NCI-H187 (cell line): ENCODE data around the gene HS3ST3B1.

Experiments used
- DNase-seq, 2 experiments: peaks; one replicate each; lab custom pipeline; 2025; lab: John Stamatoyannopoulos, UW

Gene HS3ST3B1

DNA sequence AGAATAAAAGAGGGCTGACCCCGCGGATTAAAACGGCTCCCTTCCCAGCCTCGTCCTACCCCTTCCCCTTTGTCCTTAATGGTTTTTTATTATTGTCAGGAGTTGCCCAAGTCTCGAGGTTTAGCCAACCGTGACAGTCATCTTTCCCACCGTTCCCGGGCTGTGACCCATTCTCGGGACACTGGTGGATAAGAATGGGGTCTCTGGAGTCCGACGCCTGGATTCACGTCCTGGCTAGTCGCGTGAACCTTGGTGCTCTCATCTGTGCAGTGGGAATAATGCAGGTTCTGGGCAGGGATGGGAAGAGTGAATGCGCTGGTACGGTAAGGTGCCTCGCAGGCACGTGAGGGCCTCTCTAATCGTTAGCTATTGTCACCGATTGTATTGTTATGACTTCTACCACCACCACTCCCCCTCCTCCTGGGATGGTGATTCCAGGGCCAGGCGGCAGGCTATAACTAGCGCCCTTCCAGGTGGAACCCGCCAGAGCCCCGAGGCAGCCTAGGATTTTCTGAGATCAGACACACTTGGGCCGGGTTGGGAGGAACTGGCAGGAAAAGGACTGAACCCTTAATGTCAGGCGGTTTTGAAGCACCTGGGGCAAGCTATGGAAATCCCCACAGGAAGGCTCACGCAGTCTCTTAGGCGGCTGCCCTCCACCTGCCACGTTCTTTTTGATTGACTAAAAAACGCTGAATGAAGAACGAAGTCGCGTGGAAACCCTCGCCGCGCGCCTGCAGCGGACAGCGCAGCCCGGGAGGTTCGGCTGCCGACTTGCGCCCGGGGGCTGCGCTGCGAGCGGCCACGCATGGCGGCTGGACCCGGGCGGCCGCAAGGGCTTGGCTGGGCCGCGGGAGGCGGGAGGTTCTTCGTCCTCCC, 2.7 kb downstream of the HS3ST3B1 start:
- DNase-seq = no peak

- DNase-seq = no peak
Observed at GRCh38 chr17:14304222-14304772, 3.4 kb downstream of the HS3ST3B1 start.

DNA sequence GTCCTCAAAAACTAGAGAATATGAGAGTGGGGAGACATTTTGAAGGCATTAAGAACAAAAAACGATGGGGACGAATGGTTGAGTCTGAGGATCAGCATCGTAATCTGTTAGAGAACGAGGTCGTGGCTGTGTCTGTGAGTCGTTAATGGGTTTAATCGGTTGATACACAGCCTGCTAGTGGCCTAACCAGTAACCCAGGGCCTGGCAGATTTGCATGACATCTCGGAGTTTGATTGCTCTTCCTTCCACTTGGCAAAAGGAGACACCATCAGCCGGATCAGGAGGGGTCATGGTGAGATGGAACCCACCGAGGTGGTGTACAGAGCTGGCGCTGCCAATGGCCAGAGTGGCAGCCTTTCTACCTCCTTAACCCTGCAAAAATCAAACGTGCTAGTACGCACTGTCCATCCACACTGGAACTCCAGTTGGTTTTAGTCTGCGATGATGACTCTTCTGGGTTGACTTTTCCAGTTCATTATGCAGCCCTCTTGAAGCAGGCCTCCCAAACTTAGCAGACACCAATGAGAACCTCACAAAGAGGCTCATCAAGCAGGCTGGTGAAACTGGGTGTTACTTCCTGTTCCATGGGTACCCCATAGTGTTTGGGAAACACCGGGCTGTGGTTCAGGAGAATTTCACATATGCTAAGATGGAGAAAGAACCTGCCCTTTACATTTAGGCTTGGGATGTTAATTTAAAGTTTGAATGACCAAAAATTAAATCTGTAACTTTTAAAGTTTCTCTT, 4.1 kb downstream of the HS3ST3B1 start:
- no peak for DNase-seq

DNA sequence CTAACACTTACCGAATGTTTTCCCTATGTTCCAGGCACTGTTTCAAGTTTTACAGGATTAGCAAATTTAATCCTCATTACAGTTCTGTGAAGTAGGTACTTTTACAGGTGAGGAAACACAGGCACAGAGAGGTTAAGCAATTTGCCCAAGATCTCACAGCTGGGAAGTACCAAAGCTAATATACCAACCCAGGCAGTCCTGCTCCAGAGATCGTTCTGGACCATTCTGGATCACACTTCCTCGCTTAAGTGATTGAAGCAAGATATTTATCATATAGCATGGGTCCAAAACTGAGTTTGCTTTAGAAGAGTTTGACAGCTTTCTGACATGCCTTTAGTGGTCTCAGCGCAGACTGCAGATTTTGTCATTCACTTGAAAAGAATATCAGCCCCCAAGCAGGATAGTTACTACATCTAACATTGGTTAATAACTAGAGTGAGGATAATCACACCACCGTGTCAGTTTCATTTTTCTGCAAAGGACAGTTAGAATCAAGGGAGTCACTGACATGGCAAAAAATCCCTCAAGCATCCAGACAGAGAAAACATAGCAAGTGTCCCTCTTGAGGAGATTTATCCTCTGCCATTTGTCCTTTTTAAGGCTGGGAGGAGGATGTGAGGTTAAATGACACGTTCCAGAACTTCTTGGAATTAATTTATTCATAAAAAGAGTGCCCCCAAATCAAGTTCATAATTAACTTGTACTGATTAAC, 5.1 kb downstream of the HS3ST3B1 start:
- no peak for DNase-seq

GRCh38 chr17:14306596-14306995, 5.7 kb downstream of the HS3ST3B1 start:
- no peak for DNase-seq

- DNase-seq = no peak
Observed at GRCh38 chr17:14307560-14308024, 6.7 kb downstream of the HS3ST3B1 start.

DNA sequence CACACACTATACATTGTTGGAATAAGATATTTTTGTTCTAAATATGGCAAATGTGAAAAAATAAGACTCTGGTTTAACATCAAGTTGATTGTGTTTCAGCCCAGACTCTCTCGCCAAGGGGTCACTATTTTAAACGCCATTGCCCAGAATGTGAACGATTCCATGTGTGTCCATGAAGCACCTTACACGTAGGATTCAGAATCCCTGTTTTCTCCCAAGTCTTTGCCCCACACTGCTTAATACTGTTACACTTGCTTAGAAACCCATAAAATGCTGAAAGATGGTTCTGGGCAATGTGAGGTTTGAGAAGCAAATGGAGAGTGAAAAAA, 7.7 kb downstream of the HS3ST3B1 start:
- no peak for DNase-seq

DNA sequence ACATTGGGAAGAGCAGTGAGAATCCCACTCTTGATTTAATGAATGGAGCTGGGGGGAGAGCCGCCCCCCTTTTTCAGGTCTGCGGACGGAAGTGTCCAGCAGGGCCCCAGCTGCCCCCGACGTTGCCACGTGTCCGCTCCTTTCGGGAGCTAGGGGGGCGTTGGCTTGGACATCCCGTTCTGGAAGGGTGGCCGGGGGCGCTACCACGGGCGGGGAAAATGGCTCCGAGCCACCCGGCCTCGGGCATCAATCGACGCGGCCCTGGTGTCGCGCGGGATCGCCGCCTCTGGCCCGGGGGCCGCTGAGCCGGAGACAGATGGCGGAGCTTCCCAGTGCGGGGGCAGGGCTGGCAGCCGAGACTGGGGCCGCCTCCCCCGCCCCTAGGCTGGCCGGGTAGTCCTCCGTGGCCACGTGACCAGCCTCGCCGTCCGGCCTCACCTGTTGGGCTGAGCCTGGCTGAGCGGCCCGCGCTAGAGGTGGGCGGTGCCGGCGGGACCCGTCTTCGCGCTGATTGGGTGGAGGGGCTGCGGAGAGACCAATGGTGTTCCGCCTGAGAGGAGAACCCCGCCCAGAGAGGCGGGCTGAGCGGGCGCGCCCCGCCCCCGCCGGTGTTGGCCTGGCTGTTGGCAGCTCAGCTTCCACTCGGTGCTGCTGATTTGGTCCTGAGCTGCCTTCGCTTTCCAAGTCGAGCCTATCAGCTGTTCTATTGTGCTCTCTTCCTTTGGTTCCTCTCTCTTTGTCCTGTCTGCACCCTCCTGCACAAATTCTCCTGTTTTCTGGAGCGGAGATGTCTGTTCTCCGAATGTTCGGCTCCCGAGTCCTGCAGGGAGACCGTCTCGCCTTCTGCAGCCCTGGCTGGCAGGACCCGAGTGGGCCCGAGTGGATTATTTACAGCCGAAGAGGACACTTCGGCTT, 8.3 kb downstream of the HS3ST3B1 start:
- DNase-seq = peak; percentile 74 to 84

GRCh38 chr17:14310101-14310500, 9.2 kb downstream of the HS3ST3B1 start:
- DNase-seq = no peak

- no peak for DNase-seq
Observed at GRCh38 chr17:14310605-14311004, 9.7 kb downstream of the HS3ST3B1 start.

DNA sequence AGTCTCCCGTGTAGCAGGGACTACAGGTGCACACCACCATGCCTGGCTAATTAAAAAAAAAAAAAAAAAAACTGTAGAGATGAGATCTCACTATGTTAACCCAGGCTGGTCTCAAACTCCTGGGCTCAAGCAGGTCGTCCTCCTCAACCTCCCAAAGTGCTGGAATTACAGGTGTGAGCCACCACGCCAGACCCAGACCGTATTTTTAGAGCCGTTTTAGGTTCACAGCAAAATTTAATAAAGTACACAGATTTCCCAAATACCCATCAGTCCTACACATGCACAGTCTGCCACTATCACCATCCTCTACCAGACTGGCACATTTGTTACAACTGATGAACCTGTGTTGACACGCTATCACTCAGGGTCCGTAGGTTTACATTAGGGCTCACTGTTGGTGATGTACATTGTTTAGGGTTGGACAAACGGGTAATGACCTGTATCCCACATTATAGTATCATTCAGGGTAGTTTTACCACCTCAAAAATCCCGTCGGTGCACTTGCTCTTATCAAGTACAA, 10.4 kb downstream of the HS3ST3B1 start:
- no peak for DNase-seq

- no peak for DNase-seq
Observed at GRCh38 chr17:14311981-14312380, 11.1 kb downstream of the HS3ST3B1 start.

GRCh38 chr17:14312522-14312921, 11.6 kb downstream of the HS3ST3B1 start:
- no peak for DNase-seq

DNA sequence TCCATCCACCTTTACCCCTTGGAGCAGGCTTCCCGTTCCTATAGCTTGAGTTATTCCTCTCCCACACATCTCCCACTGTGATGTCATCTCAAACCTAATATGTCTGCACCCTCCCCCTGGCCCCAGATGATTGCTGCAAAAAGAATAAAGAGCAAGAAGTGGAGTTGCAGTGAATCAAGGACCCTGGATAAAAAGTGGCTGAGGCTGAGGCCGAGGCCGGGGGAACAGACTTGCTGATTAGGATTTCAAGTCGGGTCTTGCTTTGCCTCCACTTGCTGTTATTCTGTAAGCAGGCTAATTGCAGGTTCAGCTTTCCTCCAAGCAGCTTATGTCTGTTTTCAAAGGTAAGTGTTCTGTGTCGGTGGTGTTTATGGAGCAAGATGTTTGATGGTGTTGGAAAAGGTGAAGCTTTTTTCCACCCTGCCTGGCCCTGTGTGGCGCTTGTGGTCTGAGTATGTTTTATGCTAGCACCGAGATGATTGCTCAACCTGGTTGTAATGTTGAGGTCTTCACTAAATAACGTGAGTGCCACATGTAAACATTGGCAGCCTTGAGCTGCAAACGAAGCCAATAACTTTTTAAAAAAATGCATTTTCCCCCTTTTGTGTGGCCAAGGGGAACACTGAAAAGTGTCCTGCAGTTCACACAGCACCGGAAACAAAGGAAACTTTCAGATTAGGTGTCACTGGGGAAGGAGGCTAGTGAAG, 15.4 kb downstream of the HS3ST3B1 start:
- no peak for DNase-seq

- DNase-seq = no peak
Observed at GRCh38 chr17:14317383-14317782, 16.5 kb downstream of the HS3ST3B1 start.

DNA sequence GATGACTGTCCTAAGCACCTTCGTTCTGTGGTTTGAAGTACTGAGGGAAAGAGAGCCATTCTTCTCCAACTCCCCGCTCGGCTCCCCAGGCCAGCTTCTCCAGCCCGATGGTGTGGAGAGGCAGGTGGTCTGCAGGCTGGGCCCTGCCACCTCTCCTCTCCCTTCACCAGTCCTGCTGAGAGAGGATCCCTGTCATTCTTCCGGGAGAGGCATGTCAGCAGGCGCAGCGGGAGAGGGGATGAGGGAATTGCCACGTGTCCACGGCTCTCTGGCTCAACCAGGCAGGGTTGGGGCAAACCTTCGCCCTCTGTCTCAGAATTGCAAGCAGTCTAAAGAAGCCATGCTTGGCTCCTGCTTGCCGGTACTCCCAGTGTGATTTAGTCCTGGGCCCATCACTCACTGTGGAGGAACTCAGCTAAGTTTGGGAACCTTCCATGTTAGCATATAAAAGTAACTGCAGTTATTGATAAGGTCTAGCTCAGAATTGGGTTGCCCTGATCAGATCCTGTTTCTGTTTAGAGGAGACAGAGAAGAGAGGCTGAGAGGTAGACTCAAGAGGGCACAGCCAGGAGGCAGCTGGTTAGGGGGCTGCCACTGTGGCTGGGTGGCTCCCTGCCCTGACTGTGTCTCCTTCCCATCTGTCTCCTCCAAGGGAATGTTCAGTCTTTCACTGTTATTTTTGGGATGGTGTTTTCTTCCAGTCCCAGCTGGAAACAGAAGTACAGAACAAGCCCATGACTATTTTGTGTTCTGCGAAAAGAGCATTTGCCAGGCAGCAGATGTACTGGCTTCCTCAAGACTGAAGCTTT, 17.4 kb downstream of the HS3ST3B1 start:
- DNase-seq = no peak

GRCh38 chr17:14318918-14319205, 18.0 kb downstream of the HS3ST3B1 start:
- no peak for DNase-seq

- no peak for DNase-seq
Observed at GRCh38 chr17:14320098-14320497, 19.2 kb downstream of the HS3ST3B1 start.

DNA sequence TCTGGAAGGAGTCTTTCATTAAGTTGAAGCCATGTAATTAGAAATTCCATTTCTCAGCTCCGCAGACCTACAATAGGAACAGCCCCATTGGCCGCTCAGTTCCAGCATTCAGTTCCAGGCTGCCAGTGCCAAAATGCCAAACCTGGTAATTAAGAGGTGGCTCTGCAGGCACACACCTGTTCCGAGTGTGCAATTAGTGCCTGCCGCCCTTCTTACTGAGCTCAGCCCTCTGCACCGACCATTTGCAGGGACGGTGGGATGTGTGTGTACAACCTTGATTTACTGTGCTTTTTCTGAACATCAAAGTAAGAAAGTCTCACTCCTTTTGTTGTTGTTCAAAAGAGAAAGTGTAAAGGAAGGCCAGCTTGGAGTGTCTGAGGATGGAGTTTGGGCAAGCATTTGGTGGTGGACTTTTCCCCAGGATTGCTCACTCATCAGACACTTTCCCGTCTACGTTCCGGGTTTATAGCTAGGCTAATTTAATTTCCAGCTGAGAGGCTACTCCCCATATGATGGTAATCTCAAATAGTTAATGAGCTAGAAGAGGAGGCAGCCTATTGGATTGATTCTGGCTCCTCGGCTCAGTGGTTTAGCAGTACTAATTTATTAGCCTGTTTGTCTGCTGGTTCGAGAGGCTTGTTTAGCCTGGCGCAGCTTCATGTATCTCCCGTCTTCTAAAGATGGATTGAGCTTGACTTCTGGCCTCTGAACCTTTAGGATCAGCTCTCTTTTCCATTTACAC, 20.0 kb downstream of the HS3ST3B1 start:
- DNase-seq = no peak
